ENCODE data around the gene CCNO.

CCNO gene, protein sequence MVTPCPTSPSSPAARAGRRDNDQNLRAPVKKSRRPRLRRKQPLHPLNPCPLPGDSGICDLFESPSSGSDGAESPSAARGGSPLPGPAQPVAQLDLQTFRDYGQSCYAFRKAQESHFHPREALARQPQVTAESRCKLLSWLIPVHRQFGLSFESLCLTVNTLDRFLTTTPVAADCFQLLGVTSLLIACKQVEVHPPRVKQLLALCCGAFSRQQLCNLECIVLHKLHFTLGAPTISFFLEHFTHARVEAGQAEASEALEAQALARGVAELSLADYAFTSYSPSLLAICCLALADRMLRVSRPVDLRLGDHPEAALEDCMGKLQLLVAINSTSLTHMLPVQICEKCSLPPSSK

DNA sequence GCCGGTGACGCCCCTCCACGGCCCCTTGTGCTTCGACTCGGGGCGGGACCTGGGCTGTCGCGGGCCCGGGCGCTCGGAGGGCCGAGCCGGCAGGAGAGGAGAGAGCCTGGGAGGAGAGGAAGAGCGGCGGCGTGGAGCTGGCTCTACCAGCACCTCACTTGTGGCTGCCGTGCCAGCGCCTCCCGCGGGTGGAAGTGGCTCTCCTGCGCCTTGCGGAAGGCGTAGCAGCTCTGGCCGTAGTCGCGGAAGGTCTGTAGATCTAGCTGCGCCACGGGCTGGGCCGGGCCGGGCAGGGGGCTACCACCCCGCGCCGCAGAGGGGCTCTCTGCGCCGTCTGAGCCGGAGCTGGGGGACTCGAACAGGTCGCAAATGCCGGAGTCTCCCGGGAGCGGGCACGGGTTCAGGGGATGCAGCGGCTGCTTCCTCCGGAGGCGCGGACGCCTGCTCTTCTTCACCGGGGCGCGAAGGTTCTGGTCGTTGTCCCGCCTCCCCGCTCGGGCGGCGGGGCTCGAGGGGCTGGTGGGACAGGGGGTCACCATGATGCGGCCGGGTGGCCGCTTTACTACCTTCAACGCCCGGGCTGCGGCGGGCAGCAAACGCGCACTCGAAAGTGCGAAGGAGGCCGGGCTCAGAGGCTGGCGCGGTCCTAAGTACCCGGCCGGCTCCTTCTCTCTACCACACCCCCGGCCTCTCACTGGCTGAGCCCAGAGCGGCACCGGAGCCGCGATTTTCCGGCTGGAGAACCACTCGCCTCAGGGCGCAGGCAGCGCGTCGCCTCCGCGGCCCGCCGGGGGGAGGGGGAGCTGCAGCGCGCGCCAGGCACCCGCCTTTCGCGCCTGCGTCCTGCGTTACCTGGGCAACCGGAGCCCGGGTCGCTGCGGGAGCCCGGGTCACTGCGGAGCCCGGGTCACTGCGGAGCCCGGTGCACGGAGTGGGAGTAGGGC, at the start of gene CCNO:
Gene CCNO (minus strand): TSS at position 624 of the 944 bp plus-strand sequence. CDS start 85 bp downstream, at position 539.
- peak; percentile 31 to 39 for DNase-seq

DNA sequence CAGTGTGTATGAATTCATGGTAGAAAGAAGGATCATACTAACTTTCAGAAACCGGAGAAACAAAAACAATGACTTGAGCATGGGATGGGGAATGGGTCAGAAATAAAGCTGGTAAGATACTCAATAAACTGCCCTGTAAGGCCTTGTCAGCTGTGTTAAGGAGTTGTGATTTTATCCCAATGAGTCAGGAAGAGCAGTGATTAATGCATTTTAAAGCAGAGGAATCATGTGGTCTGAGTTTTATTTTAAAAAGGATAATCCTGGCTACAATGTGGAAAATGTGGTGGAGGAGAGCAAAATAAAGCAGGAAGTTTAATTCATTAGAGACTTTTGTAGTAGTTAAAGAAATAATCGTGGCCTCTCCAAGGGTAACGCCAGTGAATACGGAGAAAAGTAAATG, 45.4 kb upstream of the CCNO start:
- no peak for DNase-seq

DNA sequence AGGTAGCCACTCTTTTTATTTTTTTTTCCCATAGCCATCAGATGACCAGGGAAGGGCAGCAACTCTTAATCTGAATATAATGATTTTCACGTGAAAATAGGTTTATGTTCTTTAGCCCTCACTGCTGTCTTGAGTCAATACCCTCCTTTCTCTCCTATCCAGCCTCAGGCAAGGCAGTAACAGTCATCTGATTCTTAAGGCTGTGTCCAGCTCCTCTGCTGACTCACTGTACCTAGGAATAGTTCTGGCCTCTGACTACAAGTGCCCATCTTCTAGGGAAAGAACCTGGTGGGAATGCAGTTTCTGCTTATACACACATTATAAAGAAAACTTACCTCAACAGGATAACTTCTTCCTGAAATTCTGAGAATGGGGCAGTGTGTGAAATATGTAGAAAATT, 43.4 kb upstream of the CCNO start:
- no peak for DNase-seq

DNA sequence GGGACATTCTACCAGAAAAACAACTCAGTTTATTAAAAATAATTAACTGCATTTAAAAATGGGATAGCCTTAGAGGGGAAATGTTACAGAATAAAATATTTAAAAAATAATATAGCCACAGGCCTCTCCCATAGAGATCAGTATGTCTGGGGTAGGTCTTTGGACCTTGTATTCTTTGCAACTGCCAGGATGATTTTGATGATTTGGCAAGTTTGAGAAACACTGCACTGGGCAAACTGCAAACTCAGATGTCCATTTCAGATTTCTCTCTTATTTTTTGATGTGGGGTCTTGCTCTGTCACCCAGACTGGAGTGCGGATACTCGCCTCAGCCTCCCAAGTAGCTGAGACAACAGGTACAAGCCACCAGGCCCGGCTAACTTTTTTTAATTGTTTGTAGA, 24.9 kb upstream of the CCNO start:
- DNase-seq: no peak

DNA sequence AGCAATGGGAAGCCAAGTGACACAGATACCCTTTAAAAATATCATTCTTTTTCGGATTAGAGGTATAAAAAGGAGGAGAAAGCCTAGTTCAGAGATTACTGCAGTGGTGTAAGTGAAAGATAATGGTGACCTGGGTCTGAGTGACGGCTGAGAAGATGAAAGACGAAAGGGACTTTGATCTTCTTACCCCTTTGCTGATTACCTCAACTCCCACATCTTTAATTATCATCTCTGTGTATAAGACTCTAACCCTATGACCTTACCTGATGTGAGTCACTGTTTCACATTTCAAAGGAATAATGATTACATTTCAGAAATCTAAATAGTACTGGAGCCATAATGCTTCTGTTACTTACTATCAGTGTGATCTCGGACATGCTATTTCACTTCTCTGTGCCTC, 21.4 kb upstream of the CCNO start:
- DNase-seq: no peak

DNA sequence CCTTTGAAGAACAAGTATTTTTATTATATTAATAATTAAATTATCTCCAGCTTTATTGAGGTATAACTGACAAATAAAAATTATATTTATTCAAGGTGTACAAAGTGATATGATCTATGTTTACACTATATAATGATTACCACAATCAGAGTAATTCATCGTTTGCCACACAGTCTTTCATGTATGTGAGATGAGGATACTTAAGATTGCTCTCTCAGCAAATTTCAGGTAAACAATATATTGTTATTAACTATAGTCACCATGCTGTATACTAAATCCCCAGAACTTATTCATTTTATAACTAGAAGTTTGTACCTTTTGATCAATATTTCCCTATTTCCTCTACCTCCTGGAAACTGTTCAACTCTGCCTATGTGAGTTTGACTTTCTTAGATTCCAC, 16.7 kb upstream of the CCNO start:
- no peak for DNase-seq

DNA sequence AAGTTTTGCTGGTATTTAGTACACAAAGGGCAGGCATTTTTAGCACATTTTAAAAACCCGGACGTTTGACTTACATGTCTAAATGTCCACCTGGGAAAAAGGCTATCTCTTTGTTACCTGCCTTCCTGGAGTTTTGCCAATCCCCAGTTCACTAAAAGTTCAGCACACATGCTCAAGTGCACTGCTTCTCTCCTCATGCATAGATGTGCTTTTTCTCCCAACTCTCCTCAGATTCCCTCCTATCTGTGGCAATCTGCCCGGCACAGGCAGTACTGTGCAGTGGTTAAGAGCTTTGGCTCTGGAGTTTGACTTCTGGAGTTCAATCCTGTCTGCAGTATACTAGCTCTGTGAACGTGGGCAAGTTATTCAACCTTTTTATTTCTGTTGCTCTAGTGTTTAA, 8.3 kb upstream of the CCNO start:
- no peak for DNase-seq

DNA sequence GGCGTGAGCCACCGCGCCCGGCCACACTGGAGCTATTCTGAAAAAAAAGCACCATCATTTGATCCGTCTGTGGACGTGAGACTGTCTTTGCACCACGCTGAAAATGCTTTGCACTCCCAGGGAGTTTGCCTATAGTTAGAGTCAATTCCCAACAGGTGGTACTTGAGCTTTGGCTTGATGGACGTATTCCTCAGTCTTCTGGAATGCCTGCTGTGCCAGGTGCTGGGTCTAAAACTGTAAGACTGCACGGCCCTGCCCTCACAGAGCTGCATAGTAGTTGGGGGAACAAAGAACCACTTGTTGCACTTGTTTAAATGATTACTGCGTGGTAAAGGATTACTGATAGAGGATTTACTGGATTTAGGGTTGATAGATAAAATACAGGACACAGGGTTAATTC, 3.4 kb upstream of the CCNO start:
- no peak for DNase-seq

DNA sequence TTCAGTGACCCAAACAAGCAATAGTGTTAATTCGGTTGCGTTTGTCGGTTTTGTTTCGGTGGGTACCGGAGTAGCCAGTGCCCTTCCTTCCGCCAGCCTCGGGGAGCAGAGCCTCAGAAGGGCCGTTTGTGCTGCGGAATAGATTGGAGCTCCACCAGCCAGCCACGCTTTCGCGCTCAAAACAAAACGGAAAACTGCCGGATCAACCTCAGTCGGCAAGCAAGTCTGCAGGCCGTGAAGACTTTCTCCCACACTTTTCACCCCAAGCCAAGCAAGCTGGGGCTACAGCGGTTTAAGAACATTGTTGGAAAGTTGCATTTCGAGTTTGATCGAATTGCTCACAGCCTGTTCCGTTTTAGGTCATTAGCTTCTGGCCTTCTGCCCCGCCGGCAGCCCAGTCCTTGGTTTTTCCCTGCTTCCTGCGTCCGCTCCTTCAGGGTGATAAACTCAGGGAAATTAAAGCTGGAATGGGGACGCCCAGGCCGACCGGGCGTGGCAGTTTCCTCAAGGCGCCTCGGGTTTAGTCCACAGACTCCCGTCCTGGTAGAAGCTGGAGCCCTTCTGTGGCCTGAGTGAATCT, 803 bp upstream of the CCNO start:
- peak in 1 of 2 donors; percentile 11 for DNase-seq

DNA sequence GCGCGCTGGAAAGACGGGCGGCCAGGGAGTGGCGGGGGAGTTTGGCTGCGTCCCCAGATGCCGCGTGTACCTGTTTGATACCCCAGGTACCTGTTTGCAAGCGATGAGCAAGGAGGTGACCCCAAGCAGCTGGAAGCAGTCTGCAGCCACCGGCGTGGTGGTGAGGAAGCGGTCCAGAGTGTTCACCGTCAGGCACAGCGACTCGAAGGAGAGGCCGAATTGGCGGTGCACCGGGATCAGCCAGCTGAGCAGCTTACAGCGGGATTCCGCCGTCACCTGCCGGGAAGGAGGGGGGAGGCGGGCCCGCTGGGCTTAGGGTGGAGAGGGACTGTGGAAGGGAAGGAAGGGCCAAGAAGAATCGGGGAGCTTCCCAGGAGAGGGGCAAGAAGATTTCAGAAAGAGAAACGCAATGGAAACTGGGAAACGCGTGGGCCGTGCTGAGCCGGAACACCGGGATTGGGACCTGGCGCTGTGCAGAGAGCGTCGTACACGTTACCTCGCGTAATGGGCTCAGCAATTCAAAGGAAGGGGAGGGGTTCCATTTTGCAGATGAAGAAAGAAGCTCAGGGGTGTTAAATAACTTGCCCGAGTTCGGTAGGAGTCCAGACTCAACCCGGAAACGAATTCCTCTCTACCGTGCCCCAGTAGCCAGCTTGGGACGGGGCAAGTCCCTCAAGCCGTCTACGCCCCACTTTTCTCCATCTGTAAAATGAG, 980 bp downstream of the CCNO start:
- DNase-seq: no peak

DNA sequence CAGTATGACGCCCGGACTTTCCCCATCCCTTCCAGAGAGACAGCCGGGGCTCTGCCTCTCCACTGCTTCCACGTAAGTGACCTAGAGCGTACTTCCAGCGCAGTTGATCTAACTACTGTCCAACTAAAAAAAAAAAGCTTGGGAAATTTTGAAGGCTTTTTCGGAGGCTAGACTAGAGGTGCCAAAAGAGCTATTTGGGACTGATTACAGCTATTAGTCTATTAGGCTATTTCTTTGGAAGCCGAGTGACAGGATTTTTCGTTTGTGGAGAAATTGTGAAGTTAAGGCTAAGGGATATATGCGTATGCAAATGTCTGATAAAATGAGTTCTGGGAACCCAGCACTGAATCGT, 1.5 kb downstream of the CCNO start:
- peak in 1 of 2 donors; percentile 11 for DNase-seq

DNA sequence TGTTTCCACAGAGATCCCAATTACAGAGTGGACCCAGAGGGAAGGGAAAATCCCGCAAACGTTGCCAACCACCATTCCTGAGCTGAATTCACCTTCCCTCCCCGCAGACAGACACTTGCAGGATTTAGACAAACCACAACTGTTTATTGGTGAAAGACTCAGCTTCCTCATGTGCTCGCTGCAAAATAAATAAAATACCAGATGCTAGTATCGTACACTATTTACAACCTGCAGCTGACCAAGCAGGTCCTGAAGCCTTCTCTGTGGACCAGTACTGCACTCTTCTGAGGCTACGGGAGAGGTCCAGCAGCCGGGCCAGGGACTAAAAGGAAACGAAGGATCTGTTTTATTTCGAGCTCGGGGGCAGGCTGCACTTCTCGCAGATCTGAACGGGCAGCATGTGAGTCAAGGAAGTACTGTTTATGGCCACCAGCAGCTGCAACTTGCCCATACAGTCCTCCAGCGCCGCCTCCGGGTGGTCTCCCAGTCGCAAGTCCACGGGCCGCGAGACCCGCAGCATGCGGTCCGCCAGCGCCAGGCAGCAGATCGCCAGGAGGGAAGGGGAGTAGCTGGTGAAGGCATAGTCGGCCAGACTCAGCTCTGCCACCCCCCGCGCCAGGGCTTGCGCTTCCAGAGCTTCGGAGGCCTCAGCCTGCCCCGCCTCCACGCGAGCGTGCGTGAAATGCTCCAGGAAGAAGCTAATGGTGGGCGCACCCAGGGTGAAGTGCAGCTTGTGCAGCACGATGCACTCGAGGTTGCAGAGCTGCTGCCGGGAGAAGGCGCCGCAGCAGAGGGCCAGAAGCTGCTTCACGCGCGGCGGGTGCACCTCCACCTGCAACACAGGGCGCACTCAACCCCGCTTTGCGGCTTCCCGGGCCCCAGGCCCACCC, 2.1 kb downstream of the CCNO start:
- DNase-seq: no peak

DNA sequence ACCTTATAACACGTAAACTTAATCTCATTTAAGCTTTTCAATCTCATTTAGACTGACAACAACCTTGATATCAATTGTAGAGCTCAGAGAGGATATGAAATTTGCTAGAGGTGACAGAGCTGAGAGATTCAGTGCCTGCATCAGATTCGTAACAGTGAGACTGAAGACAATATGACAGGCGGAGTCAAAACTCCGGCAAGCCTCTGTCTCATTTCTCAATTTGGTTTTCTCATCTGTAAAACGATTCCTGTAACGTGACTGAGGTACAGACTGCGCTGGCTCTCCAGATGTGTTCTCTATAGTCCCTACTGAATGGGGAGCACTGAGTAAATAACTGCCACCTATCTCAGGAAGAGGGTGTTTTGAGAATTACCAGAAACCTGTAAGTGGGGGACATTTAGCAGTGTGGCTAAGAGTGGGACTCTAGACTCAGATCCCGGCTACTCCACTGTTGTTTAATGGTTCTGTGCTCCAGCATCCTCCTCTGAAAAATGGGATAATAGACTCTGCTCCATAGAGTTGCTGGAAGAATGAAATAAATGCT, 3.2 kb downstream of the CCNO start:
- DNase-seq: no peak

DNA sequence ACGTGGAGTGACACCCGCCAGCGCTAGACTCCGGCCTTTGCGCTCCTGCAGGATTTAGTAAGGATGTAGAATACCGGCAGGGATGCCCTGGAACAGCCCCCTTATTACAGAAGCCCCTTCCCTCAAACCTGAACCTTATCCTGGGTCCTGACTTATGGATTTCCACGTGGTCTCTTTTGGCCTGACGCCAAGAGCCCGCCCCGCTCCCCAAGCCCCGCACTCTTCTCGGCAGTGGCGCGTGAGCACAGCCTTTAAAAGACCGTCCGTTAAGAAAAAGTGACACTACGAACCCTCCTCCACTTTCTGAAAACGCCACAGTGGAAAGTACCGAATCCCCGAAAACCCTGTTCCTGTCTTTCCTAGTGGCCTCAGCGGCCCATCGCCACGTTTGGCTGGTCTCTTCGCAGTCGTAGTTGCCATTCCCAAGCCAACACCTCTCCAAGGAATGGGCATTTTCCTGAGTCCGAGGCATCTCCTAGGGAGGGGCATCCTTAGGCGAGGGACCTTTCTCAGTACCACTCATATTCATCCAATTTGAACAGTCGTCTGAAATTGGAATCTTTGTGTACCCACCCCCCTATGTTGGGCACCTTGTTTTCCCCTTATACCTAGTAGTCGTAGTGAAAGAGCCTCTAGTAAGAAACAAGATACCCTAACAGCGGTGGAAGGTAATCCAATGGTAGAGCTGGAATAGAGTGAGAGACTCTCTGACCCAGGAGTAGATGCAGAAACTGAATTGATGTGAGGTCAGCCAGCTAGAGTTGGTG, 5.6 kb downstream of the CCNO start:
- DNase-seq: no peak

DNA sequence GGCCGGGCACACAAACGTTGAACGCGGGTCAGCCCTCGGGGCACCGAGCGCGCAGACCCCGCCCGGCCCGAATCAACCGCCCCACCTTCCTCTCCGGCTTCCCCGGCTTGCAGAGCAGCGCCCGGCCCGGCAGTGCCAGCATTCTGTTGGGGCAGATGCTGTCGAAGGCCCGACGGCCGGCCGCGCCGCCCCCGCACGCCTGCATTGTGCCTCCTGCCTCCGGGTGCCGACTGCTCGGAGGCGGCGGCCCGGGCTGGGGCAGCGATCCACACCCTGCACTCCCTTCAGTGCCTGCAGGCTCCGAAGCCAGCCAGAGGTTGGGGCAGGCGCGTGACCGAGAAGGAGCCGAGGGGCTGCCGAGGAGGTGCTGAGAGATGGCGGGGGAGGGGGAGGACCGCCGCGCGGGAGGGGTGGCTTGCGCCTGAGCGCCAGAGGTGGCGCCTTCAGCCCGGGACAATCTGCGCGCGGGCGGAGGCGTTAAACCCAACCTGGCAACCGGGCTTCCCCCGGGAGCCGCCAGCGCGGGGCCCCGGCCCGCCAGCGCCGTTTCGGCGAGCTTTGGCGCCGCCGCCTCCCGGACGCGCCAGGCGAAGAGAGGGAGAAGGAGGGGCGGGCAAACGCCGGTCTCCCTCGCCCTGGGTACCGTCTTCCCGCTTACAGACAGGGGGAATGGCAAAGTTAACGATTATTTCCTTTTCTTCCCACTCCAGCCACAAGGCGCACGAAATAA, 6.3 kb downstream of the CCNO start, which contains the start of gene MCIDAS:
Gene MCIDAS (minus strand): TSS at position 382 of the 730 bp plus-strand sequence. CDS start 177 bp downstream, at position 205.
- no peak for DNase-seq

DNA sequence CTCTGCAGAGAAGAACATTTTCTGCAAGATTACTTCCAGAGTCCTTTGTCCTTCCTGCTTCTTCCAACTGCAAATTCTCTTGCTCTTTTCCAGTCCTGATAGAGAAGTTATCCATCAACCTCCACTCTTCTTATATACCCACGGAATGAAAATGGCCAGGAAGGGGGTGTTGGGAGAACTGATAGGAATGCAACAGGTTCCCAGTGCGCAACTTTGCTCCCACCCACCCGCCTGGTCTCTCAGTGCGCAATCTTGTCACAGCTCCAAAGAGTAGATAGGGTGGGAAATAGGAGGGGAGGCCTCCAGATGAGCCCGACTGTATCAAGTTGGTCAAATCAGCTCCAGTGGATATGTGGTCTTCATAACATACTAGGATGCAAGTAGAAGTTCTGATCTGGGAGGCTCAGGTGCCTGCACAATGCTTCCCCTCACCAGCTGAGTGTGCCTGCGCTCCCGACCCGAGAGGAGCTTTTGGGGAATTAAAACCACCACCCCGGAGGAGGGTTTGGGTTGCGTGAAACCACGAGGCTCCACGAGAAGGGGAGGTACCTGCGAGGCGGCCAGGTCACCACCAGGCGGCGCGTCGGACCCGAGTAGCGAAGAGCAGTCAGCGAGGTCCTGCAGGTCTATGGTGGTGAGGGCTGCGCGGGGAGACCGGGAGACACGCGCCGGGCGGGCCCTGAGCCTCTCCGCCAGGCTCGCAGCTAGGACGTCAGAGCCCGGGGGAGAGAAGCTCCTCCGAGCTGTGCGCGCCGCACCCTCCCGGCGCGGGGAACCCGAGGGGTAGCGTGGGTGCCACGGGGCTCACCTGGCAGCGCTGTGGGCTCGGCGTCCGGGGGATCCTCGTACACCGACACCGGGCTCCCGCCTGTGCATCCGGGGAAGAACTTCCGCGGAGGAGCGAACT, 7.1 kb downstream of the CCNO start:
- DNase-seq: no peak

DNA sequence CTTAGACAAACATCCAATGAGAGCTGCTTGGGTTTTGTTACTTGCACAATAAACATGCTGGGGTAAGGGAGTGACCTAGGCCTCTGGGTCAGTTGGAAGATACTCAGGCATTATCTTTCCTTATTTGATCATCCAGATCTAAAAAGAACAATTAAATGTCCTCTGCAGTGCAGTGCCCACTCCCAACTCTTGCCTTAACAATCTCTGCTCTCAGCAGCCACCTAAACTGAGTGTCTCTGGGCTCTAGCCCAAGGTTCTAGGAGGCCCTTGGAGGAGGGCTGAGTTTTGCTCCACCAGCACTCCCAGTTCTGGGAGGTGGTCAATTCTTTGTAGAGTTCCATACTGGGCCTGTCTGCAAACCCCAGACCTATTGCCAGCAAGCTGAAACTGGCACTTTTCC, 8.1 kb downstream of the CCNO start:
- DNase-seq: no peak

DNA sequence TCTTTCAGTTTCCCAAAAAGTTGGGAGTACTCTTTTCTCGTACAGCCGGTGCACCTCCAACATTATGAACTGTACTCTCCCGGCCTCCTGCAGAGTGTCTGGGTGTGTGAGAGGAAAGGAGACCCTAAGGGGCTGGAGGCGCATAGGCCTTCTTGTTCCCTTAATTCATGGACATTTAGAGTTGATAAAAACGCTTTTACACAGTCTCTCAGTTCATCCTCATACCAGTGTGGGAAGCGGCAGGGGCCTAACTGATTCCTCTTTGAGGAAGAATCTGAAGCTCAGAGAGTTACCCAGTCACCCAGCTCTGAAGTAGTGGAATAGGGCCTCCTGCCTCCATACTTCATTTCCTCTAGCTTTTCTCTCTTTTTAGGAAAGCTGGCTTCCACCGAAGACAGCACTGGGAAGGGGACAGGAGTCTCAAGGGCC, 9.6 kb downstream of the CCNO start:
- DNase-seq: no peak
